Left colon (tissue), 2 donors: ENCODE data around the gene NABP1. TPM values are rescaled to one million over a fixed set of nuclear protein-coding genes. Genes with fewer than 3 reads are reported as not detected.
"Not testable (repeated sequence)": the region's sequence is repeated elsewhere in the genome, so short reads cannot be mapped to it uniquely, and the experiment has no call there.

ENCODE experiments used
- ATAC-seq: fragments of 200-7000 bp; cut with Tn5 transposase; one replicate; pipeline ENCODE4 v1.9.1; 2020; ENCODE audit warnings: mild to moderate bottlenecking, moderate library complexity
- DNase-seq, 2 donors: peaks; one replicate each; pipeline ENCODE4 v3.0.0-alpha.2; 2020
- intact Hi-C, 2 donors: fragments of 100-400 bp; cut with DNase I in 1 of 2; cut with micrococcal nuclease in 1 of 2; formaldehyde crosslinking; loops; one replicate each; pipeline versions ENCODE4 v1.11.2 to v1.14.0; 2022; cut with DNase I, micrococcal nuclease
- long read RNA-seq: library from polyadenylated mRNA; unstranded; transcript quantifications from one replicate; pipeline ENCODE4 v2.0.0, GENCODE V29; 2021
- total RNA-seq, 2 donors: library from RNA; stranded (reverse); fragmentation: NEBNext Ultra II Directional; extraction: Animal tissue kit (Norgen Biotek cat#: 25700); gene quantifications; one replicate each; pipeline ENCODE4 v1.2.1, GENCODE V29; 2021
- donor health status: DM: no; HTN: no; CAD: no.
- donor health status: DM: yes; HTN: yes; CAD: no.

NABP1 gene
- 10 to 100 TPM; 19.0 to 28.0 TPM for total RNA-seq
- long read RNA-seq, full-length matches to known transcripts = 8 of 11 reads
- long read RNA-seq, partial matches to known transcripts = 1 of 11 reads
- long read RNA-seq, other reads (novel, unspliced or antisense) = 2 of 11 reads

GRCh38 chr2:191677646-191678436, at the start of gene NABP1:
NABP1 (plus strand) TSS chr2:191678136; CDS start chr2:191678615, 479 bp downstream.
- intact Hi-C loops = no loop called here
- ATAC-seq (peak; percentile 96), DNase-seq (peak; percentile 98 to 99)

GRCh38 chr2:191629001-191629453, 48.9 kb upstream of the NABP1 start:
- intact Hi-C loops = no loop called here
- no peak for ATAC-seq
- DNase-seq = no peak

- intact Hi-C loops = no loop called here
- no peak for ATAC-seq
- no peak for DNase-seq
Observed at GRCh38 chr2:191629976-191630712, 47.8 kb upstream of the NABP1 start.

- peak; percentile 37 to 49 for DNase-seq
- ATAC-seq = peak; percentile 66
- intact Hi-C loops = no loop called here
Observed at GRCh38 chr2:191631754-191632153, 46.2 kb upstream of the NABP1 start.

- no peak for ATAC-seq
- intact Hi-C loops = no loop called here
- DNase-seq = no peak
Observed at GRCh38 chr2:191632426-191632825, 45.5 kb upstream of the NABP1 start.

- ATAC-seq (no peak), DNase-seq (no peak)
- intact Hi-C loops = no loop called here
Observed at GRCh38 chr2:191634791-191635190, 43.1 kb upstream of the NABP1 start.

- intact Hi-C loops = no loop called here
- ATAC-seq (no peak), DNase-seq (no peak)
Observed at GRCh38 chr2:191635333-191636234, 42.4 kb upstream of the NABP1 start.

GRCh38 chr2:191636235-191636543, 41.7 kb upstream of the NABP1 start:
- intact Hi-C loops = no loop called here
- ATAC-seq (no peak), DNase-seq (no peak)

GRCh38 chr2:191636586-191636985, 41.4 kb upstream of the NABP1 start:
- intact Hi-C loops = no loop called here
- no peak for ATAC-seq
- DNase-seq = no peak

GRCh38 chr2:191637182-191638078, 40.5 kb upstream of the NABP1 start:
- ATAC-seq (peak; percentile 94), DNase-seq (no peak)
- intact Hi-C loops = no loop called here

- DNase-seq = no peak
- intact Hi-C loops = no loop called here
- peak; percentile 29 for ATAC-seq
Observed at GRCh38 chr2:191638079-191638801, 39.7 kb upstream of the NABP1 start.

GRCh38 chr2:191638802-191639172, 39.1 kb upstream of the NABP1 start:
- no peak for DNase-seq
- intact Hi-C loops = no loop called here
- ATAC-seq = no peak

- ATAC-seq = no peak
- no peak for DNase-seq
- intact Hi-C loops = no loop called here
Observed at GRCh38 chr2:191641609-191642008, 36.3 kb upstream of the NABP1 start.

GRCh38 chr2:191642541-191642940, 35.4 kb upstream of the NABP1 start:
- intact Hi-C loops = no loop called here
- DNase-seq (no peak), ATAC-seq (no peak)

GRCh38 chr2:191643429-191643828, 34.5 kb upstream of the NABP1 start:
- intact Hi-C loops = no loop called here
- ATAC-seq = peak; percentile 96

GRCh38 chr2:191644613-191645012, 33.3 kb upstream of the NABP1 start:
- ATAC-seq, DNase-seq, intact Hi-C loops: not testable (repeated sequence)

More at GRCh38 chr2:191643429-191643828, 34.5 kb upstream of the NABP1 start:
- DNase-seq = peak; percentile 47 to 83

GRCh38 chr2:191645032-191645431, 32.9 kb upstream of the NABP1 start:
- DNase-seq = no peak
- ATAC-seq = no peak
- intact Hi-C loops = no loop called here
